ENCODE measurements around the gene FBXO10.
"Not testable (repeated sequence)": the region's sequence is repeated elsewhere in the genome, so short reads cannot be mapped to it uniquely, and the experiment has no call there.

The FBXO10 gene, protein sequence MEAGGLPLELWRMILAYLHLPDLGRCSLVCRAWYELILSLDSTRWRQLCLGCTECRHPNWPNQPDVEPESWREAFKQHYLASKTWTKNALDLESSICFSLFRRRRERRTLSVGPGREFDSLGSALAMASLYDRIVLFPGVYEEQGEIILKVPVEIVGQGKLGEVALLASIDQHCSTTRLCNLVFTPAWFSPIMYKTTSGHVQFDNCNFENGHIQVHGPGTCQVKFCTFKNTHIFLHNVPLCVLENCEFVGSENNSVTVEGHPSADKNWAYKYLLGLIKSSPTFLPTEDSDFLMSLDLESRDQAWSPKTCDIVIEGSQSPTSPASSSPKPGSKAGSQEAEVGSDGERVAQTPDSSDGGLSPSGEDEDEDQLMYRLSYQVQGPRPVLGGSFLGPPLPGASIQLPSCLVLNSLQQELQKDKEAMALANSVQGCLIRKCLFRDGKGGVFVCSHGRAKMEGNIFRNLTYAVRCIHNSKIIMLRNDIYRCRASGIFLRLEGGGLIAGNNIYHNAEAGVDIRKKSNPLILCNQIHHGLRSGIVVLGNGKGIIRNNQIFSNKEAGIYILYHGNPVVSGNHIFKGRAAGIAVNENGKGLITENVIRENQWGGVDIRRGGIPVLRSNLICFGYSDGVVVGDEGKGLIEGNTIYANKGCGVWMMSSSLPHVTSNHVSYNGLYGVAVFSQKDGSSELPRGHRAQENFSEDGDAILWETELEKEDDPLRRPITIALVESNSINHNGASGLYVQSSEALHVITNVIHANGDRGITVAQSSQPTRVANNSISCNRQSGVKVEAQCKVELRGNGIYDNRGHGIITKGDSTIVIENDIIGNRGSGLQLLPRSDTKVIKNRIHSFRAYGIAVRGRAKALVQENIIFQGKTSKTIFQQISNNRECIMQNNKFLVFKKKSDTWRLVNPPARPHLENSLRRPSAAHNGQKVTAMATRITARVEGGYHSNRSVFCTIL

DNA sequence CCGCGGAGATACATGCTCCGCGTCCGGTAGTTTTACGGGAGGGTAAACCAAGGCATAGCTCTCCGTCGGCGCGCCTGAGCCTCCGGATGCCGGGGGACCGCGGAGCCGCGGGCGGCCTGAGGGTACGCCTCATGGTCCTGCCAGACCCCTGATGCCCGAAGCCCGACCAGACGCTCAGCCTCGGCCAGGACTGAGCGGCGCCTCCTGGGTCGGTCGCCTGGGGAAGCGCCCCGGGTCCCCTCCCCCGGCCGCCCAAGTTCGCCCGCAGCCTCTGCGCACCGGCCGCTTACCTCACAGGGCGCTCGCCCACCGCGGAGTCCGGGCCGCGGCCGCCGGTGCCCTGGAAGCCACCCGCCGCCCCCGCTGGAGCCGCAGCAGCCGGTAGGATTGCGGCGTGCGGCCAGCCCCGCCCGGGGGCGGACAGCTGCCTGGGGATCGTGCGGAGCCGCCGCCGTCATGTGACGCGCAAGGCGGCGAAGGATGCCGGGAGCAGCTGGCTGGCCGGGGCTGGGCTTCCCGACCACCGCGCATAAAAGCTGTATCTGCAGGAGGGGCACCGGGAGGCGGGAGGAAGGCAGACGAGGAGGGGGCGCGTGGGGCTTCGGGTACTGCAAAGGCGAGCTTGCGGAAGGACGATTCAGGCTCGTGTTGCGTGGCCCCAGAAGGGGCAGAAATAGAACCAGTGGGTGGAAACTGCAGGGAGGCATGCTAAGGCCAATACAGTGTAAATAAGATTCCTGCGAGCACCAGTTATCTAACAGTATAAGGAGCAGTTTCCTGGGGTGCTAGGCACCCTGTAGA, at the start of gene FBXO10:
Gene FBXO10, minus strand, starts transcription at position 460 of the 801 bp plus-strand sequence. CDS start 34,612 bp downstream, outside the sequence.
- peak; percentile 78 for DNase-seq

DNA sequence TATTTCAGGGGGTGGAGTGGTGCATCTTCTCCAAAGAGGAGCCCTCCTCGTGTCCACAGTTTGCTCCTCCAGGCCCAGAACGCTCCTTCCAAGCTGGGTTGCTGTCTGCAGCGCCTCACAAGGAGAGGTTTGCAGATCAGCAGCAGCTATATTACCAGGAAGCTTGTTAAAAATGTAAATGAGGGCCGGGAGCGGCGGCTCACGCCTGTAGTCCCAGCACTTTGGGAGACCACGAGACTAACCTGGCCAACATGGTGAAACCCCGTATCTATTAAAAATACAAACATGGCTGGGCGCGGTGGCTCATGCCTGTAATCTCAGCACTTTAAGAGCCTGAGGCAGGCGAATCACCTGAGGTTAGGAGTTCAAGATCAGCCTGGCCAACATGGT, 49.6 kb upstream of the FBXO10 start:
- DNase-seq: no peak

DNA sequence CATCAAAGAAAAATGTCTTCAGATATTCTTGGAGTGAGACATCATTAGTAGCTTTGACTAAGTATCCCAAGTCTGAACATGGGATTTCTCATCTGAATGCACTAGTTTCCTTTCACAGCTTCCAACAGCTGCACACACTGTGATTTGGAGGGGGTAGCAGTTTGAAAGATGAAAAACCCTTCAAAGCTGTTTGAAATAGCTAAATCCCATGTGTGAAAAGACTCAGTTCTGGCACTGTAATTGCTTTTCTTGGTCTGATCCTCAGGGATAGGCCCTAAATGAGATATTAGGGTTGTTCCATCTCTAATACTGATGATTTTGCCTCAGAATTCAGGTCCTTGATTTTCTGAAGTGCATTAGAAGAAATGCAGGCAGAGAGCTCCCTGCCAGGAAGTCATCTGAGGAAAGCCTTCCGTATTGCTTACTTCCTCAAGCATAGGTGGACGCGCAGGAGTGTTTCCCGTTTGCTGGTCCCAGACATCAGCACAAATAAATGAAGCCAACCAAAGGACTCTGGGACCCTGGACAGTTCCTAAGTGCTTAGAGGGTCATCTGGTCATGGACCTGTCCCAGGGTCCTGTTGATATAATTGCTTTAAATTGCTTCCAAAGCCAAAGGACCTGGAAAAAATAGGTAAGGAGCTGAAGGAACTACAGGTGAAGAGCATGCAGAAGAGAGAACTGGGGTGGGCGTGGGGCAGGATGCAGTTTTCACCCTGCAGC, 49.0 kb upstream of the FBXO10 start:
- no peak for DNase-seq

DNA sequence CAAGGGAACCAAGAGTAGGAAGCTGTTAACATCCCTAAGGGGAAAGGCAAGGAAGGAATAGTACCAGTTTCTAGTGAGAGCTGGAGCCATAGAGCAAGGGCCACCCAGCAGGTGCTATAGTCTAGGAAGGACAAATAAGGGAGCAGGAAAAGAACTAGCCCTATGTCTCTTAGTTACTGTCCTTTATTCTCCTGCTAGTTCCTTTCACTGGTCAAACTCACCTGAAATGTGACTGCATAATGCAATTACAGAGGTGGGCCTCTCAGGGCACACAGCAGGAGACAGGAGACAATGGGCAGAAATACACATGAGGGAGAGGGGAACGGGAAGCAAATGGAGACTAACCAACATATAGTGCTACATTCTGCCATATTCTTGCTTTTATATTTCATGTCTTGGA, 47.9 kb upstream of the FBXO10 start:
- no peak for DNase-seq

DNA sequence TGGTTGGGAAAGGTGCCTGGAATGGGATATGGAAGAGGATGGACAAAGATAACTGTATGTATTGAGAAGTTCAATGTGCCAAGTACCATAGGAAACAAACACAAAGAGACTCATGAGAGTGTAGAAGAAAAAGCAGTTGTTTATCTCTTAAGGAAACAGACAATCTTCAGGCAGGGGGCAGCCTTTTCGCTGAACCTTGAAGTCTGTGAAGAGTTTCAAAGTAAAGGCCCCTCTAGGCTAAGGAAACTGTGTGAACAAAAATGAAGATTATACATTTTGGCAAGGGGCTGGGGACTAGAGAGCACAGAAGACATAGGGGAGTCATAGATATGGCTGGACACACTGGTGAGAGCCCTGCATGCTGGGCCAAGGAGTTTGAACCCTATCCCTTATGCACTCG, 47.1 kb upstream of the FBXO10 start:
- no peak for DNase-seq

DNA sequence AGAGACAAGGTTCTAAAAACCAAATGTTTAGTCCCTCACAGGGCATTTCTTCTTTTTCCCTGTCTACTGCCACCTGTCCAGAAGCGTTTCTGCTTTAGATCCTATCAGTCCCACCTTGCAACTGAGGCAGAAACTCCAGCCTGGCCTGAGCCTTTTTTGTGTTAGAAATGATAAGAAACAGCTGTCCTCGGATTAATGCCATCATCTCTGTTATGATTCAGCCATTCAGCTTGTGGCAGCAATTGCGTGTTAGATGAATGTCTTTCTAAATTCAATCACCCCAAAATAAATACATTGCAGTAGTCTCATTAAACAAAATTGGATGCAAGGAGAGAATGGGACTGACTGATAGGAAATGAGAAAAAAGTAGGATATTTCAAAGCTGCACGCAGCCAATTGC, 46.3 kb upstream of the FBXO10 start:
- no peak for DNase-seq

DNA sequence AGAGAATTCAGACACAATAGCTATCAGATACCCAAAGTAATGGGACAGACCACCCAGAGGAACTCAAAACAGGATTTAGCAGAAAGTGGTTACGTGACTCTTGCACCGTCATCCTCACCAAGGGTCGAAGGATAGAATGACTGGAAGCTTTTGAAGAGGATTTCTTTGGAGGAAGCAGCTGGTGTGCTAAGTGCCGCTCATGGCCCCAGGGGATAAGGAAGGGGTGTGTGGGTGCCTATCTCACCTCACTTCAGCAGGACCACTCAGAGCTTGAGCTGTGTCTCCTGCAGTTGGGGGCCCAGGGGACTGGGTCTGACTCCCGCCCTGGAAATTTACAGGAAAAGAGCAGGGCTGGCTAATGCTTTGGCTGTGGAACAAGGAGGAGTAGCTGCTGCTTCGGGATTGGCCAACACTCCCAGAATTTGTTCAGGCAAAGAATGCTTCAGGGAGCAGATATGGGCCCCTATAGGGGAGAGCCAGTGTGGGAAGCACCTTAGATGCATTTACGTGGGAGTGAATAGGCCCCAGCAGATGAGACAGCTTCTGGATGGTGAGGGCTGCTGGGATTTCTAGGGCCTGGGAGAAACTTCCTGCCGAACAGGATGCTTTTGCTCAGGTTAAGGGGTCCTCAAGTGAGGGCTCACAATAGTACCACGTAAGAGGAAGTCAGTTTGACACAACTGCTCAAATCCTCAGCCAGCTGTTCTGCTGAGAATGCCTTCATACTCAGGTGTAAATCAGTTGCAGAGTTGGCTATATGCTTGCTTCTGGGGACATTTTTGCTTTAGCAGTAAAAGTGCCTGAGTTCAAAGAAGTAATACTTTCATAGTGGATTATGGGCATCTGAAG, 45.3 kb upstream of the FBXO10 start:
- DNase-seq: no peak

DNA sequence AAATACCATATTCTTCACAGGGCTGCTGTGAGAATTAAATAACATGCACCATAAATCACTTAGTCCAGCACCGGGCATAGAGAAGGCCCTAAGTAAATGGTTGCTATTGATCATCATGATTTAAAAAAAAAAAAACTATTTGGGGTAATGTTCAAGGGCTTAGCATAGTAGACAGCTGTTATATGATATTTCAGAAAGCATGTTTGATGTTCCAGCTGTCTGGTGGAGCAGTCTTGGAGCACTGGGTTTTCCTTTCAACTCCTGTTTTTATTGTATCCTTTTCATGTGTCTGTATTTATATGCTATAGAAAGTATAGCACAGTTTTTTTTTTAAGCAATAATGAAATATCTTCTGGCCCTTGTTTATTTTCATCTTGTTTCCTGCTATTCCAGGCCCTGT, 44.2 kb upstream of the FBXO10 start:
- no peak for DNase-seq

DNA sequence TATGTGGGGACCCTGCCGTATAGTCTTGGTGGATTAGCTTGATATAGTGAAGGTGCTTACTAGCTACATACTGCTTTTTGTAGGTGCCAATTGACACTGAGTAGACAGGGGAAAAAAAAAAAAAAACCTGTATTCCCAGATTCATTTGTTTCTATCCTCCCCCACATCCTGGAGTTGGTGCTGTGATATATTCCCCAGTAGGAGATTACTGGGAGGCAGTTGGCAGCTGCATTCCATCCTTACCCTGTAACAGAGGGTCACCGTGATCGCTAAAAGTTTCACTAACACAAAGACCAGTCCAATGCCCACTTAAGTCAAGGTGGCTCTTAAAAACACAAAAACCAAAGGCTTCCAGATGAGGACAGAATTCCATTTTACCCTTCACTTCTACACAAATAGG, 43.6 kb upstream of the FBXO10 start:
- DNase-seq: no peak

DNA sequence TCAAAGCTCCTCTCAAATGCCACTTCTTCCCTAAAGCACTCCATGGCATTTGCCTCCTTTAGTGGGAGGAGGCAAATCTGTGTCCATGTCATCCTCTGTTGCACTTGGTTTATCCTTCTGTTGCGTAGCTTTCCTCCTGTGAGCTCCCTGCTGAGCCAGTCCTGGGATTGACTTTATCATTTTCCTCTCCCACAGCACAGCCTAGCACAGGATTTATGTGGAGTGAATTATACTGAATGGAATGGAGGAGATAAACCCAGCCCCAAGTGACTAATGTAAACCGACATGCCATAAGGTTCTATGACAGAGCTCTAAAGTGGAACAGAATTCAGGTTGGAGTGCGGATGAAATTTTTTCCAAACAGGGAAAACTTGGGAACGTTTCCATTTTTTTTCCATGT, 42.6 kb upstream of the FBXO10 start:
- DNase-seq: no peak

DNA sequence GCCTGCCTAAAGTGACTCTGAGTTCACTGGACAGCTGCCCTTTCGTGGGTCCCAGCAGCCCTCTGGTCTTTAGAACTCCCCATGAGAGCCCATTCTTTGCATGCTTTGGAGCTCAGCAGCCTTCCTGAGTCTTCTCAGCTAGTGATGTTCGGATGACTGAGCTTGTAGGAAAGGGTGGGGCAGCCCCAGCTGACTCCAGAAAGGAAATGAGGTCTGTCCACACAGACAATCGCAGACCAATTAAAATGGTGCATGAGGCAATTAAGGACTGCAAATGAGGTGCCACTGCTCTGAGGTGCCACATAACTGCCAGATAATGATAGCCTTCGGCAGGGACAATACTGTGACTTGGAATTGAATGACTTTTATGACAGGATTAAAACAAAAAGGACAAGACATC, 41.7 kb upstream of the FBXO10 start:
- no peak for DNase-seq

DNA sequence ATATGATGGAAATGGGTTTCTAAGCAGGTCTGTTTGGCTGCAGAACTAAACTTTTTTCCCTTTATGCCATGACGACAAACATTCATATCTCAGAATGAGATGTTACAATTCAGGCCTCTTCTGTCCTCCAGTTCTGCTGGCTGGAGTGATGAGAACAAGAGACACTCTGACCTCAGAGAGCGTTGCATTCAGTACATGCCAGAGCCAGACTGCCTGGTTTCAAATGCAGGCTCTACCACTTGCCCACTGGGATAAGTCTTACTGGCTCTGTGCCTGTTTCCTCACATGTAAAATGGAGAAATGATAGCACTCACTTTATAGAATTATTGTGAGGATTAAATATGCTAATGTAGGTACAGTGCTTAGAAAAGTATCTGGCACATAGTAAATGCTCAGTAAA, 41.0 kb upstream of the FBXO10 start:
- no peak for DNase-seq

DNA sequence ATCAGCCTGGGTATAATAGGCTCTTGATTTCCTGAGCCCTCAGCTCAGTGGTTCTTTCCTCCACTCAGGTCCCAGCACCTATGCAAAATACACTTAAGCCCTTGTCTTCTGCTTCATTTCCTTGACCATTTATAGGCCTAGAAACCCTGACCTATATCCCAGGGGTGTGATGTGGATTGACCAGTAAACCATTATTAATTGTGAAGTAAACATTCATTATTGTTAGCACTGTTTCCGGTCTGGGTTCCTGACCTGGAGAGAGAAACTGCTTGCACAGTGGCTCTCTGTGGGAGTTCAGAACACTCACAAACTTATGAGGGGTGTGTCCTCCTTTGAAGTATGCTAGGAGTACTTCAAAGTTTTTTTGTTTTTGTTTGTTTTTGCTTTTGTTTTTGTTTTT, 35.8 kb upstream of the FBXO10 start:
- DNase-seq: no peak

DNA sequence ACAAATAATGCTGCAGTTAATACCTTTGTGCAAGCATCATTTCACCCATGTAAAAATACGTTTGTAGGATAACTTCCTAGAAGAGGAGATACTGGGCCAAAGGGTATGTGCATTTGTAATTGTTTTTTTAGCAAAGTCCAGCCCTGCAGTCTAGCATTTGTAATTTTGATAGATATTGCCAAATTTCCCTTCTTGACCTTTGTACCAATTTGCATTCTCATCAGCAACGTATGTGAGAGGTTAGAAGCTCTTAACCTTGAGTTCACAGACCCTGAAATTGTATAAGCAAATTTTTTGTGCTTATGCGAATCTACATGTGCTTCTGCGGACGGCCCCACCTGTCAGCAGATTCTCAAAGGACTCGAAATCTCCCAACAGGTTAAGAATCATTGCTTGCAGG, 34.8 kb upstream of the FBXO10 start:
- no peak for DNase-seq

DNA sequence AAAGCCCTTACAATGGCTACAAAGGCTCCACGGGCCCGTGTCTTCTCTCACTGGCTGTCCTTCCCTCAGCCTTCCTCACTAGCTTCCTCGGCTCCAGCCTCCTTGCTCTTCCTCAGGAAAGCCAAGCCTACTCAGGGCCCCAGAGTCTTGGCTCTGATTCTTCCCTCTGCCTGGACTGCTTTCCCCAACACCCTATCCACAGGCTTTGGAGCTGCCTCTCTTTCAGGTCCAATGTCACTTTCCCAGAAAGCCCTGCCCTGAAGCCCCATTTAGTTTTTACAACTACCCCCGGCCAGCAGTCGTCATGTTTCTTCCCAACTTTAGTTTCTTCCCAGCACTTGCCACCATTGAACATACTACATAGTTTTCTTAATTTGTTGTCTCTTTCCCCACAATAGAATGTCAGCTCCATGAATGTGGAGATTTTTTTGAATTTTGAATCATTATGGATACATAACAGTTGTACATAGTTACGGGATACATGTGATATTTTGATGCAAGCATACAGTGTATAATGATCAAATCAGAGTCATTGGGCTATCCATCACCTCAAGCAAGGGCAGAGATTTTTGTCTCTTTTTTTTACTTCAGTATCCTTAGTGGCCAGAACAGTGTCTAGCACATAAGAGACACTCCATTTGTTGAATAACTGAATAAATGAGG, 33.7 kb upstream of the FBXO10 start:
- DNase-seq: no peak

DNA sequence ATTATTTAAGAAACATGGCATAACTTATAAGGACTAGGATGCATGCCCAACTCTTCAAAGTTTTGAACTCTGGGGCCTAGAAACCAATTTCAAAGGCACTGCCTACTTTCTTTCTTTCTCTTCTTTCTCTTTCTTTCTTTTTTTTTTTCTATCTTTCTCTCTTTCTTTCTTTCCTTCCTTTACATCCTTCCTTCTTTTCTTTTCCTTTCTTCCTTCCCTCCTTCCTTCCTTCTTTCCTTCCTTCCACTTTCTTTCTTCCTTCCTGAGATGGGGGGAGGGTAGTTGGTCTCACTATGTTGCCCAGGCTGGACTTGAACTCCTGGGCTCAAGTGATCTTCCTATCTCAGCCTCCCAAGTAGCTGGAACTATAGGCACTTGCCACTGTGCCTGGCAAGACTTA, 32.1 kb upstream of the FBXO10 start:
- DNase-seq: no peak

DNA sequence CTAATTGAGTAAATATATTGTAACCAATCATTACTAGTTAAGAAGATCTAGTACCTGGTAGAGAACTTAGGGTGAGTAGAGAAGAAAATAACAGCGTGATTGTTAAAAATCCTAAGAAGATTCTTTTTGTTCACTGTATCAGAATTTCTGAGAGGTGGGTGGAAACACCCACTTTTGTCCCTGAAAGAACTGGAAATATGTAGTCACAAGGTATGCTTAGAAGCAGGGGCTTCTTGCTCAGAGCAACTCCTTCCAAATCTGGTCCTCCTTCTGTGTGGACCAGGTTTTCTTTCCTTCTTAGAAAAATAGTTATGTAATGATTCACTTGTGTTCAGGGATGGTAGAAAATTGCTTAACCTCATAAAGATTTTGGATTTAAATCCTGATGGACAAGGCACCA, 28.1 kb upstream of the FBXO10 start:
- no peak for DNase-seq

DNA sequence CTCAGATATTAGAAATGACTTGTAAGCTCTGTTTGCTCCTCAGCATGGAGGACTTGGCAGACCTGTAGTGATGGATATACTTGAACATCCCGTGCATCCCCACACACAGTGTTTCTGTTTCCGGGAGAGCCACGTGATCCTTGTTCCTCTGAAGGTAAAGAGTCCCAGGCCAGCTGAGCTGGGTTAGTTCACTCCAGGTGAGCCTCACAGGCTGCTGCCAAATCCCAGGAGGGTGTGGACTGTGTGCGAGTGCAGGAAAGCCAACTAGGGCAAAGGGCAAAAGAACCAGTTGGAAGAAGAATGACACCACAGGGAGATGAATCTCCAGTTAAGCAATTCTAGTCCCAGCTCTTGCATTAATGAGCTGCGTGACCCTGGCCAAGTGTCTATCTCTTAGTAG, 26.6 kb upstream of the FBXO10 start:
- DNase-seq: no peak

DNA sequence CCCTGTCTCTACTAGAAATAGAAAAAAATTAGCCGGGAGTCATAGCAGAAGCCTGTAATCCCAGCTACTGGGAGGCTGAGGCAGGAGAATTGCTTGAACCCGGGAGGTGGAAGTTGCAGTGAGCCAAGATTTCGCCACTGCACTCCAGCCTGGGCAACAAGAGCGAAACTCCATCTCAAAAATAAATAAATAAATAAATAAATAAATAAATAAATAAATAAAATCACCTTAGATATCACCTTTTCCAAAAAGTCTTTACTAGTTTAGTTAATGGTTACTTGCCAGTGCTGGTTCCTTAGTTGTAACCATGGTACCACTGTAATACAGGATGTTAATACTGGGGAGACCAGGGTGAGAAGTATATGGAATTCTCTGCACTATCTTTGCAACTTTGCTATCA, 25.9 kb upstream of the FBXO10 start:
- not testable (repeated sequence) for DNase-seq

DNA sequence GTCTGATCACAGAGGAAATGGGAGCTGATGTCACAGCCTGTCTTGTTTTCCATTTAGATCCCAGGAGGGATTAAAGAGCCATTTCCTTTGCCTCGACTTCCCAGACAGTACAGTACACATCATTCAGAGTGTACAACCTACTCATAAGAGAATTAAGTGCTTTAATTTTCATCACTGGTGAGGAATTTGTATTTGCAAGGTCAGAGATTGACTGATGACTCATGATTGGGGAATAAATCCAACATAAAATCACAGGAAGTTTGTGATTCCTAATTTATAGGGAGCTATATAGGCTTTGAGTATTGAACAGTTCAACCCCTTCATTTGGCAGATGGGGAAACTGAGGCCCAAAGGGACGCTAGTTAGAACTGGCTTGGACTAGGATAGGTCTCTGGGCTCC, 20.3 kb upstream of the FBXO10 start:
- DNase-seq: no peak

DNA sequence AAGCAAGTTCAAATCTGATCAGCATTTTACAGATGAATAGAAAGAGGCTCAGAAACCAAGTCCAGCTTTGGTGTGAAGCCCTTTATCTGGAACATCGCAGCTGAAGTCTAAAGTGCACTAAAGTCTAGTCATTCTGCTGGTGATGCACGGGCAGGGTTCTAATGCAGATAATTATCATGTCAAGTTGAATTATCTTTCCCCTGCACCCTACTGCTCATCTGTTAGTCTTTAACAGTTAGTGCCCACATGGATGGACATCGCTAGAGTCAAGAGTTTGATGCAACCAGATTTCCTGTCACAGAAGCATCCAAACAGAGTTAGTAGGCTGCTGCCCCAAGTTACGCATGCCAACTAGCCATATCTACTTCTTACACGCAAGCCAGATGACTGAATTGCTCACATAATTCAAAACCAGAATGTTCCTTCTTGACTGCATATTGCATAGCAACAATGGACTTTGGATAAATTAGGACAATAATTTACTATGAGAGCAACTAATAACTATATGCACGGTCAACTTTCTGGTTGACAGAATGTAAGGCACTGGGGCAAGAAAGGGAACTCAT, 17.8 kb upstream of the FBXO10 start:
- DNase-seq: no peak
